Measurements from ENCODE around the gene PLPP4.
A peak's percentile ranks its signal among the peaks of the same experiment; 100 is the strongest.

PLPP4 gene

DNA sequence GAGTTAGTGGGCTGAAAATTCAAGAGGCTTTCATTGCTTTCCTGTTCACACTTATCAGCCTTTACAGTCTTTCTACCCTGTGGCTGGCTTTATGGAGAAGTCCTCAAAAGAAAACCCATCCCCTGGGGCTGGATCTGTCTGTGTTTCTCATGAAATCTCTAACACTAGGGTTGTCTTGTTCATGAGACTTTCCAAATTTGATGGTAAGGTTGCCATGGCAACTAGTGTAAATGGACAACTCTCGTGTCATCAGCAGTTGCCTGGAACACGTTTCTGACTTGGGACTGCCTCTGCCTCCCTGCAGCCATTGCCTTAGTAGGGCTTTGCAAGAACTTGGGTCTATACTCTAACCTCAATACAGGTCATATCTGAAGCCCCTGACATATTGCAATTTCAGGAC lies 35.8 kb upstream of the PLPP4 start:
- DNase-seq = no peak
- no peak overlapping the region for H3K4me3 ChIP-seq (ENCODE audit: low read depth, low read length)

DNA sequence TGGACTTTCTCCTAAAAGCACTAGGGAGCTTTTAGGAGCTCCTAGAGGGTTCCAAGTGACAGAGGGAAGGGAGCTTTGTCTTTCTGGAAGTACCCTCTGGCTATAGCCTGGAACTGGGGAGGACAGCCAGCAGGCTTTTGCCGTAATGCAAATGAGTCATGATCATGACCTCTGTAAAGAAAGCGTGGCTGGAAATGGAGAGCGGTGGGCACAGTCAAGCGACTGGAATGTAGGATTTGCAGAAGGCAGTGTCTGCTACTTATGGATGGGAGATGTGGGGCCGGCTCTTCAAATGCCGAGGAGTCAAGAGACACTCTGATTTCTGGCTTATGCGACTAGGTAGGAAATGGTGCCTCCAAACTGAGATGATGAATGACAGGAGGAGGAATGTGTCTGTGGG lies 34.6 kb upstream of the PLPP4 start:
- no peak overlapping the region for H3K27ac ChIP-seq
- no peak for DNase-seq
- H3K9me3 ChIP-seq (ENCODE audit: severe bottlenecking) = peaks cover 2% of the 10 kb centered on the region
- no peaks in the 10 kb centered on the region for H3K27me3 ChIP-seq (ENCODE audit: insufficient read depth, low read depth, severe bottlenecking)
- H3K36me3 ChIP-seq = no peaks in the 10 kb centered on the region
- TF ChIP-seq, protein P1, sequence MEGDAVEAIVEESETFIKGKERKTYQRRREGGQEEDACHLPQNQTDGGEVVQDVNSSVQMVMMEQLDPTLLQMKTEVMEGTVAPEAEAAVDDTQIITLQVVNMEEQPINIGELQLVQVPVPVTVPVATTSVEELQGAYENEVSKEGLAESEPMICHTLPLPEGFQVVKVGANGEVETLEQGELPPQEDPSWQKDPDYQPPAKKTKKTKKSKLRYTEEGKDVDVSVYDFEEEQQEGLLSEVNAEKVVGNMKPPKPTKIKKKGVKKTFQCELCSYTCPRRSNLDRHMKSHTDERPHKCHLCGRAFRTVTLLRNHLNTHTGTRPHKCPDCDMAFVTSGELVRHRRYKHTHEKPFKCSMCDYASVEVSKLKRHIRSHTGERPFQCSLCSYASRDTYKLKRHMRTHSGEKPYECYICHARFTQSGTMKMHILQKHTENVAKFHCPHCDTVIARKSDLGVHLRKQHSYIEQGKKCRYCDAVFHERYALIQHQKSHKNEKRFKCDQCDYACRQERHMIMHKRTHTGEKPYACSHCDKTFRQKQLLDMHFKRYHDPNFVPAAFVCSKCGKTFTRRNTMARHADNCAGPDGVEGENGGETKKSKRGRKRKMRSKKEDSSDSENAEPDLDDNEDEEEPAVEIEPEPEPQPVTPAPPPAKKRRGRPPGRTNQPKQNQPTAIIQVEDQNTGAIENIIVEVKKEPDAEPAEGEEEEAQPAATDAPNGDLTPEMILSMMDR (IDR thresholded peaks at IDR 0.05; ENCODE audit: low read depth, low read length) = no peak
- no peak overlapping the region for H3K4me3 ChIP-seq (ENCODE audit: low read depth, low read length)

More for the DNA sequence above, 35.8 kb upstream of the PLPP4 start:
- TF ChIP-seq, protein P1 (IDR thresholded peaks at IDR 0.05; ENCODE audit: low read depth, low read length) = no peak
- H3K27ac ChIP-seq = no peak overlapping the region
- H3K27me3 ChIP-seq (ENCODE audit: insufficient read depth, low read depth, severe bottlenecking) = no peaks in the 10 kb centered on the region
- no peaks in the 10 kb centered on the region for H3K36me3 ChIP-seq
- peaks cover 2% of the 10 kb centered on the region for H3K9me3 ChIP-seq (ENCODE audit: severe bottlenecking)

DNA sequence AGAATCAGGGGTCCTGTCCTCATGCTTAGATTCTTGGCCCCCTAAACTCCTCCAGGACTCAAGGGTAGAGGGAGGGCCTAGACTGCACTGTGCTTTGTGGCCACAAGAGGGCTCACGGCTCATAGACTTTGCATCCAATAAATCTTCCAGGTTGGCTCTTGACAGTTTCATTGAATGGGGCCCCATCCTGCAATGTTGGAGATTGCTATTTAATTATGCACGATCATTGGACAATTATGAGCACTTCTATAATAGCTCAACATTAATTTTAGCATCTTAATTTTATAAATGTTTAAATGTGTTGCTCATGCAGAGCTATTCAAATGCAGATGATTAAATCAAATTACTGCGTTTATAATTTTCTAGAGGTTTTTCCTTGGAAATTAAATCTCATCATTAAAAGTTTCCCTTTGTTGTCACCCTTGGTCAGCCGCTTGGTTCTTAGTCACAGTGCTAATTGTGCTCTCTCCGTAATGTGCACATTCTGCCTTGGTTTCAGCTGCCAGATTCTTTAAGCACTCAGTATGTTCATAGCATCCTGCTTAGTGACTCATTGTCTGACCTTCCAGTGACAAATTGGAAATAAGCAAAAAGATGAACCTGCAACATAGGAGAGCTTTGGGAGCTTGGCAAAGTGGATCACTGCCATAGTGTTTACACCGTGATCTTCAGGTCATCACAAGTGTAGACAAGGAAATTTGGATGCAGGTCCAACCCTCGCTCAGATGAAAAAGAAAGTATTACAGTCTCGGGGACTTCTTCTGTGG lies 33.4 kb upstream of the PLPP4 start:
- DNase-seq = peak; percentile 51
- H3K27me3 ChIP-seq (ENCODE audit: insufficient read depth, low read depth, severe bottlenecking) = no peaks in the 10 kb centered on the region

DNA sequence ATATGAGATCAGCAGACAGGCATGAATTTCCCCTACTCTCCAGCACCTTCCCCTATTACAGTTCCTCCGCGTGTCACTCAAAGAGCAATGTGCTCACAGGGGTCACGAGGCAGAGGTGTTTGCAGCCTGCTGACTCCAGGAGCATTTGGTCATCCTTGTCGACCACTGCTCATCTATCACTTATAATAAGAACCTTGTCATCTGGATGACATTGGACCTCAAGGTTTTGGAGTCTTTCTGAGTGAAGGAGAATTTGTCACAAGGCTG lies 32.9 kb upstream of the PLPP4 start:
- no peak for DNase-seq
- Histone ChIP-seq H3K9me3 (ENCODE audit: severe bottlenecking) (peaks cover 2% of the 10 kb centered on the region), H3K27me3 (ENCODE audit: insufficient read depth, low read depth, severe bottlenecking) (no peaks in the 10 kb centered on the region), H3K27ac (no peak overlapping the region), H3K4me3 (ENCODE audit: low read depth, low read length) (no peak overlapping the region), H3K36me3 (no peaks in the 10 kb centered on the region)
- TF ChIP-seq, protein P1 (IDR thresholded peaks at IDR 0.05; ENCODE audit: low read depth, low read length) = no peak

More for the DNA sequence above, 33.4 kb upstream of the PLPP4 start:
- Histone ChIP-seq H3K27ac (no peak overlapping the region), H3K9me3 (ENCODE audit: severe bottlenecking) (peaks cover 2% of the 10 kb centered on the region), H3K4me3 (ENCODE audit: low read depth, low read length) (no peak overlapping the region), H3K36me3 (no peaks in the 10 kb centered on the region)
- TF ChIP-seq, protein P1 (IDR thresholded peaks at IDR 0.05; ENCODE audit: low read depth, low read length) = peak; percentile 87

DNA sequence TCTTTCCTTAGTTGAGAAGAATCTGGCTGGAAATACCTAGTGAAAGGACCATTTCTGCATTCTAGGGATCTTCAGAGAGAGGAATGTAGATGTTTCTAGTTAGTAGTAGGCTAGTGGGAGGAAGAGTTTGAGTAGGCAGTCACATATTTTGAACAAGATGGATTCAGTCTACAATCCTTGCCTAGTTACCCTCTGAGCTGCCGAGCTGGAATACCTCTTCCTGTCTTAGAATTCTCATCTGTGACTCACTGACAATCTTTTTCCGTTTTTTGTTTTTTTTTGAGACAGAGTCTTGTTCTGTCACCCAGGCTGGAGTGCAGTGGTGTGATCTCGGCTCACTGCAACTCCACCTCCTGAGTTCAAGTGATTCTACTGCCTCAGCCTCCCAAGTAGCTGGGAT lies 30.7 kb upstream of the PLPP4 start:
- Histone ChIP-seq H3K27ac (no peak overlapping the region), H3K36me3 (no peaks in the 10 kb centered on the region), H3K9me3 (ENCODE audit: severe bottlenecking) (peaks cover 2% of the 10 kb centered on the region), H3K27me3 (ENCODE audit: insufficient read depth, low read depth, severe bottlenecking) (no peaks in the 10 kb centered on the region), H3K4me3 (ENCODE audit: low read depth, low read length) (no peak overlapping the region)
- no peak for DNase-seq
- TF ChIP-seq, protein P1 (IDR thresholded peaks at IDR 0.05; ENCODE audit: low read depth, low read length) = no peak

DNA sequence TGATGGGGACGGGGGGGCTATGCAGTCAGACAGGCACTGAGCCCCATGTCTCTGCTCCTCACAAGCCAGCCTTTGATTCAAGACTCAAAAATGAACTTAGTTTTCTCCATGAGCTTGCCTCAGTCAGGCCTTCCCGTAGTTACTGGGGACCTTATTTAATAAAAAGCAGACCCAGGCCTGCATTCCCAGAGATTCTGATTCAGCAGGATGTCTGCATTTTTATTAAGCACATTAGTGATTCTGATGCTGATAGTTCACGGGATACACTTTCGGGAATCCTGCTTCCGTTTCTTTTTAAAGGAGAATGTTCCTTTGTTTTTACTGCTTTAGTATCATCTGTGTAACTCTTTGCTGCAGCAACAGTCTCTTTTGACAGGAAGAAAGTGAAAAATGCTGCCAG lies 28.3 kb upstream of the PLPP4 start:
- Histone ChIP-seq H3K9me3 (ENCODE audit: severe bottlenecking) (peaks cover 2% of the 10 kb centered on the region), H3K27ac (no peak overlapping the region), H3K36me3 (no peaks in the 10 kb centered on the region), H3K27me3 (ENCODE audit: insufficient read depth, low read depth, severe bottlenecking) (no peaks in the 10 kb centered on the region), H3K4me3 (ENCODE audit: low read depth, low read length) (no peak overlapping the region)
- TF ChIP-seq, protein P1 (IDR thresholded peaks at IDR 0.05; ENCODE audit: low read depth, low read length) = no peak
- no peak for DNase-seq
